PC-9 (cell line): ENCODE data around the gene MAML3. TPM values are rescaled to one million over a fixed set of nuclear protein-coding genes. Genes with fewer than 3 reads are reported as not detected.

Experiments
- BruUV-seq: library from RNA; stranded (reverse); fragments of 400-500 nt; replicated peaks from 2 replicates; lab custom pipeline; 2021; lab: Mats Ljungman, UMichigan
- CTCF ChIA-PET: fragments of 300-600 bp; sonication (Branson Sonifier 250); formaldehyde crosslinking; loops from one replicate; lab custom pipeline; 2022; ENCODE audit warnings: antibody characterized with exemption; lab: Charles Lee
- POLR2A ChIA-PET: fragments of 300-600 bp; sonication (Branson Sonifier 250); formaldehyde crosslinking; loops from one replicate; lab custom pipeline; 2022; ENCODE audit warnings: antibody characterized with exemption; ENCODE audit not compliant: unreplicated experiment; lab: Charles Lee
- DNase-seq, 2 experiments: peaks; one replicate each; pipeline versions ENCODE4 v3.0.0 to v3.0.0-alpha.2; 2015 to 2022; ENCODE audit warnings: mixed read lengths in 1 of 2
- H2AFZ ChIP-seq: fragments of 200-600 bp; sonication (generic); 2 replicates; pipeline ENCODE4 v1.8.1; 2017; ENCODE audit warnings: antibody characterized with exemption
- H3F3A ChIP-seq: fragments of 200-600 bp; sonication (generic); 2 replicates; pipeline ENCODE4 v1.8.1; 2017; ENCODE audit warnings: antibody characterized with exemption, mild to moderate bottlenecking, low read depth; ENCODE audit not compliant: insufficient read depth
- H3K27ac ChIP-seq: fragments of 200-600 bp; sonication (generic); 2 replicates; pipeline ENCODE4 v1.6.1; 2016; ENCODE audit warnings: mixed run types
- H3K27me3 ChIP-seq: fragments of 200-600 bp; sonication (generic); 2 replicates; pipeline ENCODE4 v1.6.1; 2016; ENCODE audit warnings: low read depth, mixed run types; ENCODE audit not compliant: insufficient read depth
- H3K36me3 ChIP-seq: fragments of 200-600 bp; sonication (generic); 2 replicates; pipeline ENCODE4 v1.6.1; 2016; ENCODE audit warnings: low read depth, mixed run types
- H3K4me1 ChIP-seq: fragments of 200-600 bp; sonication (generic); replicated peaks from 2 replicates; pipeline ENCODE4 v1.6.1; 2016; ENCODE audit warnings: mixed run types; ENCODE audit not compliant: insufficient read depth
- H3K4me2 ChIP-seq: fragments of 200-600 bp; sonication (generic); 2 replicates; pipeline ENCODE4 v1.6.1; 2017; ENCODE audit warnings: mixed run types
- H3K4me3 ChIP-seq: fragments of 200-600 bp; sonication (generic); 2 replicates; pipeline ENCODE4 v1.6.1; 2016; ENCODE audit warnings: mixed run types
- H3K79me2 ChIP-seq: fragments of 200-600 bp; sonication (generic); 2 replicates; pipeline ENCODE4 v1.6.1; 2017; ENCODE audit warnings: low read depth, mixed run types
- H3K9me2 ChIP-seq: fragments of 200-600 bp; sonication (generic); 2 replicates; pipeline ENCODE4 v1.8.1; 2017; ENCODE audit warnings: mild to moderate bottlenecking; ENCODE audit not compliant: insufficient read depth
- H3K9me3 ChIP-seq: fragments of 200-600 bp; sonication (generic); 2 replicates; pipeline ENCODE4 v1.8.1; 2016; ENCODE audit warnings: low read depth; ENCODE audit not compliant: insufficient read depth
- H4K20me1 ChIP-seq: fragments of 200-600 bp; sonication (generic); 2 replicates; pipeline ENCODE4 v1.8.1; 2017; ENCODE audit not compliant: insufficient read depth
- EZH2 ChIP-seq: fragments of 200-600 bp; sonication (generic); IDR thresholded peaks from 2 replicates; pipeline ENCODE4 v1.8.0; 2017; ENCODE audit warnings: antibody characterized with exemption, low read depth
- intact Hi-C: fragments of 100-400 bp; cut with micrococcal nuclease; formaldehyde crosslinking; loops from one replicate; pipeline ENCODE4 v1.10.0; 2022; ENCODE audit not compliant: unreplicated experiment
- total RNA-seq: library from RNA; stranded (reverse); gene quantifications from 2 replicates; pipeline ENCODE4 v1.2.3, GENCODE V29; 2021
- TF ChIP-seq, protein P1 (sequence below): fragments of 200-600 bp; sonication (generic); conservative IDR thresholded peaks from 2 replicates; pipeline ENCODE4 v1.6.1; 2017; ENCODE audit warnings: mixed run types, antibody characterized with exemption, mild to moderate bottlenecking, moderate library complexity

MAML3 gene
- total RNA-seq, 1 experiment from 2014 or later = 15.2 TPM

DNA sequence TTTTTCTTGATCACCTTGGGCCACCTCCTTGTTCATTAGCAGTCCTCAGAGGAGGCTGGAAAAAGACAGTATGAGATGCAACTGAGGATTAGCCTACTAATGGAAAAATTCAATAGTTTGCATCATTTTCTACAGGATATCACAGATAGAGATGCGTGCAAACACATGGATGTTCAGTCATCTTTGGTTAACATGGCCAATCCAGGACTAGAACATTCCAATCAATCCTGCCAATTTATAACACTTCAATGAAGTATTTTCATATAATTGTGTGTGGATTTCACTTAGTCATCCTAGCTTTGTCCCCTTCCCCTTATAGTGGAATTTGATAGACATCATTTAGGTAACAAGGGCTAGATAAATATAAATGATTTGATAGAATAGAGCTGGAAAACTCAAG lies 42.7 kb downstream of the MAML3 start:
- no peak for DNase-seq
- Histone ChIP-seq H2AFZ (no peak overlapping the region), H4K20me1 (no peaks in the 10 kb centered on the region), H3K79me2 (peaks cover 38% of the 10 kb centered on the region), H3K9me3 (no peaks in the 10 kb centered on the region), H3K4me2 (no peak overlapping the region), H3F3A (0 out of 2 replicates have a peak, but pooled peaks cover 4% of the 10 kb centered on the region), H3K27me3 (no peaks in the 10 kb centered on the region), H3K27ac (no peak overlapping the region), H3K9me2 (no peaks in the 10 kb centered on the region), H3K4me3 (no peak overlapping the region), H3K36me3 (no peaks in the 10 kb centered on the region; the same call in 1 of the 2 replicates), H3K4me1 (peaks cover 12% of the 10 kb centered on the region)
- intact Hi-C loops = no loop called here
- TF ChIP-seq, protein P1, sequence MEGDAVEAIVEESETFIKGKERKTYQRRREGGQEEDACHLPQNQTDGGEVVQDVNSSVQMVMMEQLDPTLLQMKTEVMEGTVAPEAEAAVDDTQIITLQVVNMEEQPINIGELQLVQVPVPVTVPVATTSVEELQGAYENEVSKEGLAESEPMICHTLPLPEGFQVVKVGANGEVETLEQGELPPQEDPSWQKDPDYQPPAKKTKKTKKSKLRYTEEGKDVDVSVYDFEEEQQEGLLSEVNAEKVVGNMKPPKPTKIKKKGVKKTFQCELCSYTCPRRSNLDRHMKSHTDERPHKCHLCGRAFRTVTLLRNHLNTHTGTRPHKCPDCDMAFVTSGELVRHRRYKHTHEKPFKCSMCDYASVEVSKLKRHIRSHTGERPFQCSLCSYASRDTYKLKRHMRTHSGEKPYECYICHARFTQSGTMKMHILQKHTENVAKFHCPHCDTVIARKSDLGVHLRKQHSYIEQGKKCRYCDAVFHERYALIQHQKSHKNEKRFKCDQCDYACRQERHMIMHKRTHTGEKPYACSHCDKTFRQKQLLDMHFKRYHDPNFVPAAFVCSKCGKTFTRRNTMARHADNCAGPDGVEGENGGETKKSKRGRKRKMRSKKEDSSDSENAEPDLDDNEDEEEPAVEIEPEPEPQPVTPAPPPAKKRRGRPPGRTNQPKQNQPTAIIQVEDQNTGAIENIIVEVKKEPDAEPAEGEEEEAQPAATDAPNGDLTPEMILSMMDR = no peak
- TF ChIP-seq EZH2 = no peak
- CTCF ChIA-PET = no interaction called here
- no TSS peak for BruUV-seq
- POLR2A ChIA-PET = no interaction called here

DNA sequence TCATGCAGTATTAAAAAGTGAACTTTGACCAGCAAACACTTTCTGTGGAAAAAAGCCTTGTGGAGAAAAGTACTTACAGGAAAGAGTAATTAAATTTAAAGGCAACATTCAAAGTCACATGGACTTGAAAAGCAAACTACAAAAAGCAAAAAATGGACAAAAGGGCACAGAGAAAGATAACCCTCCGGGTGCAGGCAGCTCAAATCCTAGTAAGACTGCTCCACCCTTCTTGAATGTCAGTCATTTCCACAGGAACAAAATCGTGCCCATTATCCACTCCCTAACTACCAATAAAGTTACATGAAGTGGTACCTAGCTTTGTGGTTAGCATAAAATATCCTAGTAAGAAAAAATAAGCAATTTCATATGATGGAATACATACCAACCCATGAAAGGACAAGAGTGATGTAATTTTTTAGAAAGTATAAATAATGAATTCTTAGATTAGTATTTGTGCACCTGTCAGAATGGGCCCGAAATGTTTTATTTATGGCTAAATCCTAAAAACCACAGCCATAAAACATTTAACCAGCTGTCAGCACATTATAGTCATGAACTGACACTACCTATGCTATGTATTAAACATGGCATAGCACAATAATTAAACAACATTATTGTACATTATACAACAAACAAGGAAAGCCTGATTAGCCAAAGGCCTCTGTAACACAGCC lies 43.3 kb downstream of the MAML3 start:
- H3K9me3 ChIP-seq = no peaks in the 10 kb centered on the region
- H3K4me1 ChIP-seq = peaks cover 17% of the 10 kb centered on the region
- H3K4me3 ChIP-seq = no peak overlapping the region
- intact Hi-C loops = no loop called here
- no peaks in the 10 kb centered on the region; the same call in 1 of the 2 replicates for H3K36me3 ChIP-seq
- POLR2A ChIA-PET = no interaction called here
- CTCF ChIA-PET = no interaction called here
- no TSS peak for BruUV-seq
- DNase-seq = no peak
- H4K20me1 ChIP-seq = no peaks in the 10 kb centered on the region
- H3K79me2 ChIP-seq = peaks cover 40% of the 10 kb centered on the region
- no peak overlapping the region for H3K27ac ChIP-seq
- H2AFZ ChIP-seq = no peak overlapping the region
- TF ChIP-seq, protein P1 = no peak
- no peak for TF ChIP-seq EZH2
- H3F3A ChIP-seq = 0 out of 2 replicates have a peak, but pooled peaks cover 8% of the 10 kb centered on the region
- H3K9me2 ChIP-seq = no peaks in the 10 kb centered on the region
- no peaks in the 10 kb centered on the region for H3K27me3 ChIP-seq
- H3K4me2 ChIP-seq = no peak overlapping the region

DNA sequence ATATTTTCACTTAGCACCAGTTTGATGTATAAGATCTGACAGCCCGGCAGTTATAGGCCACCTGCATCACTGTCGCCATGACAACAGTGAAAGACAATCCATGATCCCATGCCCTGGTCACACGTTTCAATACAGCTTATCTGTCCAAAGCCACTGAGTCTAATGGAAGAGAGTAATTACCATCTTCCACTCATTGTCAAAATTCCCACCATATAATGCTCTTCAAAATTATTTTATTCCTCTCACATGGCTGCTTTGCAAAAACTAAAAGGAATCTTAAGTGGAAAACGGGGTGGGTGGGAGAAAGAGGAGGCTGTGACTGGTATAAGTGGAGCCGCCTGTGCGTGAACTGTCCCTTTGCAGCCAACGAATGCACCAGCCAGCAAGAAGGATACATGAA lies 44.2 kb downstream of the MAML3 start:
- peaks cover 18% of the 10 kb centered on the region for H3K4me1 ChIP-seq
- H3K79me2 ChIP-seq = peaks cover 45% of the 10 kb centered on the region
- no peaks in the 10 kb centered on the region for H3K36me3 ChIP-seq
- H3K27ac ChIP-seq = no peak overlapping the region
- H3K9me2 ChIP-seq = no peaks in the 10 kb centered on the region
- H3F3A ChIP-seq = 0 out of 2 replicates have a peak, but pooled peaks cover 8% of the 10 kb centered on the region
- no peak overlapping the region for H3K4me2 ChIP-seq
- H2AFZ ChIP-seq = no peak overlapping the region
- DNase-seq = no peak
- no peaks in the 10 kb centered on the region for H3K9me3 ChIP-seq
- POLR2A ChIA-PET = no interaction called here
- H3K4me3 ChIP-seq = no peak overlapping the region
- no peaks in the 10 kb centered on the region for H3K27me3 ChIP-seq
- intact Hi-C loops = no loop called here
- BruUV-seq = no TSS peak
- CTCF ChIA-PET = no interaction called here
- H4K20me1 ChIP-seq = no peaks in the 10 kb centered on the region
- no peak for TF ChIP-seq EZH2
- TF ChIP-seq, protein P1 = no peak
